GM12878 (cell line): Measurements from ENCODE around the gene MAN2B1. TPM values are rescaled to one million over a fixed set of nuclear protein-coding genes. Genes with fewer than 3 reads are reported as not detected.

ENCODE experiments used
- ATAC-seq: fragments of 200-7000 bp; cut with Tn5 transposase; 3 replicates; pipeline ENCODE4 v1.9.1; 2020; ENCODE audit warnings: mild to moderate bottlenecking, moderate library complexity
- BruUV-seq: library from RNA; stranded (reverse); fragments of 400-500 nt; replicated peaks from 2 replicates; lab custom pipeline; 2021; lab: Mats Ljungman, UMichigan
- CTCF ChIA-PET: fragments of 300-600 bp; sonication (Branson Sonifier 250); formaldehyde crosslinking; extraction: SDS; loops from one replicate; lab custom pipeline; 2021; ENCODE audit warnings: inconsistent platforms; lab: Yijun Ruan, JAX
- POLR2A ChIA-PET: fragments of 350-600 bp; formaldehyde crosslinking; extraction: SDS; loops from one replicate; lab custom pipeline; 2021; ENCODE audit warnings: inconsistent platforms; lab: Charles Lee
- RAD21 ChIA-PET: fragments of 300-600 bp; sonication (Branson Sonifier 250); formaldehyde crosslinking; loops from one replicate; lab custom pipeline; 2023; ENCODE audit warnings: antibody characterized with exemption; ENCODE audit not compliant: unreplicated experiment; lab: Charles Lee
- SMC1A ChIA-PET: fragments of 300-600 bp; sonication (Branson Sonifier 250); formaldehyde crosslinking; loops from one replicate; lab custom pipeline; 2023; ENCODE audit not compliant: unreplicated experiment, uncharacterized antibody; lab: Charles Lee
- DNase-seq: peaks from one replicate; pipeline ENCODE4 v3.0.0-alpha.2; 2011; ENCODE audit warnings: low read depth, low spot score
- FAIRE-seq: peaks from 3 replicates; lab custom pipeline; 2011; peaks lifted over from hg19 to GRCh38; lab: Jason Lieb, UNC
- H2AFZ ChIP-seq: 2 replicates; pipeline ENCODE4 v1.6.0; 2011; ENCODE audit warnings: low read depth, low read length, control low read depth; ENCODE audit not compliant: control insufficient read depth
- H3K27ac ChIP-seq: 2 replicates; pipeline ENCODE4 v1.5.1; 2011; ENCODE audit warnings: control low read depth; ENCODE audit not compliant: control insufficient read depth, insufficient read depth
- H3K27me3 ChIP-seq, 2 experiments: replicated peaks in 1 of 2; 2 replicates each; pipeline versions ENCODE4 v1.6.0 to v1.6.1; 2011; ENCODE audit warnings: low read length in 1 of 2; ENCODE audit not compliant: control insufficient read depth in 2 of 2, insufficient read depth in 2 of 2
- H3K36me3 ChIP-seq, 2 experiments: 2 replicates each; pipeline ENCODE4 v1.5.1; 2011; ENCODE audit warnings: low read length in 1 of 2; ENCODE audit not compliant: control insufficient read depth in 2 of 2, insufficient read depth in 2 of 2
- H3K4me1 ChIP-seq: 2 replicates; pipeline ENCODE4 v1.6.1; 2011; ENCODE audit warnings: mild to moderate bottlenecking, low read length, moderate library complexity, mixed read lengths; ENCODE audit not compliant: control insufficient read depth, insufficient read depth
- H3K4me2 ChIP-seq: 2 replicates; pipeline ENCODE4 v1.6.0; 2011; ENCODE audit warnings: control low read depth; ENCODE audit not compliant: control insufficient read depth, insufficient read depth
- H3K4me3 ChIP-seq: fragments of 200-600 bp; sonication (generic); 2 replicates; pipeline ENCODE4 v1.5.1; 2016
- H3K79me2 ChIP-seq: 2 replicates; pipeline ENCODE4 v1.6.0; 2011; ENCODE audit warnings: low read length; ENCODE audit not compliant: control insufficient read depth, insufficient read depth
- H3K9ac ChIP-seq: 2 replicates; pipeline ENCODE4 v1.8.0; 2011; ENCODE audit warnings: low read length, control low read depth, mixed read lengths; ENCODE audit not compliant: control insufficient read depth, insufficient read depth
- H3K9me3 ChIP-seq: replicated peaks from 3 replicates; pipeline ENCODE4 v1.5.1; 2011; ENCODE audit warnings: mild to moderate bottlenecking, low read length; ENCODE audit not compliant: control insufficient read depth, insufficient read depth
- H4K20me1 ChIP-seq: 2 replicates; pipeline ENCODE4 v1.6.0; 2011; ENCODE audit not compliant: control insufficient read depth, insufficient read depth
- ASH2L ChIP-seq: fragments of 300-600, 200-600 bp; sonication (generic); IDR thresholded peaks from 2 replicates; pipeline ENCODE4 v1.6.1; 2017; ENCODE audit warnings: low read depth, mild to moderate bottlenecking, borderline replicate concordance
- GATAD2B ChIP-seq: fragments of 450-650 bp; conservative IDR thresholded peaks from 2 replicates; pipeline ENCODE4 v1.6.1; 2017; ENCODE audit warnings: low read depth, mild to moderate bottlenecking, moderate library complexity
- RFX5 ChIP-seq: IDR thresholded peaks from 2 replicates; pipeline ENCODE4 v1.6.1; 2011; ENCODE audit warnings: low read depth, low read length, improper control_type of control experiment
- SIX5 ChIP-seq: IDR thresholded peaks from 2 replicates; pipeline ENCODE4 v1.6.1; 2011; ENCODE audit warnings: mild to moderate bottlenecking, low read depth, low read length, moderate library complexity; ENCODE audit not compliant: severe bottlenecking
- SKIL ChIP-seq: fragments of 450-650 bp; IDR thresholded peaks from 2 replicates; pipeline ENCODE4 v1.6.1; 2017; ENCODE audit warnings: mild to moderate bottlenecking, low read depth, inconsistent platforms; ENCODE audit not compliant: poor library complexity, severe bottlenecking
- SREBF2 ChIP-seq: IDR thresholded peaks from 2 replicates; pipeline ENCODE4 v1.6.1; 2012; ENCODE audit warnings: mild to moderate bottlenecking, low read length
- TAF1 ChIP-seq: IDR thresholded peaks from 2 replicates; pipeline ENCODE4 v1.6.1; 2011; ENCODE audit warnings: mild to moderate bottlenecking, low read depth, low read length, borderline replicate concordance
- TCF3 ChIP-seq: IDR thresholded peaks from 2 replicates; pipeline ENCODE4 v1.6.1; 2012; ENCODE audit warnings: low read depth, mild to moderate bottlenecking, low read length, borderline replicate concordance; ENCODE audit not compliant: insufficient read depth
- WGBS: methylation state at CpG from one replicate; pipeline ENCODE4 v1.1.6; 2016; ENCODE audit warnings: low lambda C conversion rate; ENCODE audit not compliant: insufficient replicate concordance, insufficient coverage; ENCODE audit errors: missing lambda C conversion rate; 5-methylcytosine and 5-hydroxymethylcytosine counted together
- in situ Hi-C: fragments of 300-500 bp; cut with MboI; formaldehyde crosslinking; loops from 9 replicates; pipeline ENCODE4 v1.14.3; 2018; ENCODE audit warnings: mixed read lengths
- intact Hi-C: fragments of 100-400 bp; cut with micrococcal nuclease; formaldehyde crosslinking; loops from one replicate; pipeline ENCODE4 v1.14.2; 2022; ENCODE audit not compliant: unreplicated experiment
- polyA plus RNA-seq, 11 experiments: library from polyadenylated mRNA; depleted of rRNA in 4 of 11; unstranded in 6 of 11; stranded (reverse) in 5 of 11; fragments of >200 nt; fragmentation: Nextera tagmentation in 4 of 11; fragmentation: Illumina TruSeq in 1 of 11; extraction: Ambion mirVana in 4 of 11; extraction: Trizol in 1 of 11; gene quantifications; 1 replicate in 1 of 11; 2 replicates in 10 of 11; pipeline versions ENCODE4 v1.2.1 to v1.2.3, GENCODE V29; 2011 to 2016; ENCODE audit warnings: inconsistent platforms in 2 of 11, missing spikeins in 2 of 11, low read depth in 1 of 11
- total RNA-seq, 4 experiments: library from RNA; depleted of rRNA in 3 of 4; stranded (reverse); fragments of >200 nt in 3 of 4; fragmentation: Illumina TruSeq in 1 of 4; extraction: Trizol in 1 of 4; gene quantifications; 2 replicates each; pipeline versions ENCODE4 v1.2.1 to v1.2.3, GENCODE V29; 2013 to 2021

MAN2B1 gene
- total and polyA plus RNA-seq, 10 of the 15 experiments (the other 5 are each of a cell fraction or from before 2014, with no cell fraction given), result 7.6 to 224 (median 81.4) TPM

- Histone ChIP-seq H3K4me1 (no peaks in the 10 kb centered on the region), H3K4me3 (no peak overlapping the region)
- BruUV-seq, result no TSS peak
- TF ChIP-seq GATAD2B, result no peak
- TF ChIP-seq RFX5, result no peak
- TF ChIP-seq ASH2L, result no peak
- no peak for TF ChIP-seq TCF3
- no peak for TF ChIP-seq SKIL
- TF ChIP-seq TAF1, result no peak
- no peak for TF ChIP-seq SREBF2
- no peak for TF ChIP-seq SIX5
- TF ChIP-seq, all 136 proteins: peak for 0
- FAIRE-seq (no peak), DNase-seq (no peak), ATAC-seq (no peak)
- POLR2A ChIA-PET, result no interaction called here
- Histone ChIP-seq H3K27ac (no peak overlapping the region), H4K20me1 (no peaks in the 10 kb centered on the region), H3K9me3 (no peaks in the 10 kb centered on the region), H3K79me2 (no peaks in the 10 kb centered on the region), H3K36me3 (peaks cover 34 to 47% of the 10 kb centered on the region in 2 experiments), H3K27me3 (no peaks in the 10 kb centered on the region), H2AFZ (no peak overlapping the region), H3K9ac (no peak overlapping the region), H3K4me2 (no peak overlapping the region)
- CTCF ChIA-PET, result no interaction called here
- SMC1A ChIA-PET, result no interaction called here
- RAD21 ChIA-PET, result no interaction called here
- over 99% methylated on average over 12 of the region's 13 CpGs for WGBS
- in situ Hi-C loops, result no loop called here
- intact Hi-C loops, result no loop called here
These were observed 39.8 kb upstream of the MAN2B1 start for GRCh38 chr19:12706332-12706718.
